K562 (cell line): Measurements from ENCODE around the gene EFEMP2. TPM values are rescaled to one million over a fixed set of nuclear protein-coding genes. Genes with fewer than 3 reads are reported as not detected.

Source experiments
- ATF4 ChIP-seq: fragments of 450-650 bp; formaldehyde crosslinking; IDR thresholded peaks from 2 replicates; pipeline ENCODE4 v1.4.0; 2022; ENCODE audit warnings: mild to moderate bottlenecking, moderate library complexity
- BHLHE40 ChIP-seq: IDR thresholded peaks from 2 replicates; pipeline ENCODE4 v1.6.1; 2011; ENCODE audit warnings: low read length, improper control_type of control experiment
- CBFB ChIP-seq: sonication (generic); formaldehyde crosslinking; IDR thresholded peaks from 2 replicates; pipeline ENCODE4 v1.4.0; 2020; ENCODE audit warnings: mild to moderate bottlenecking, missing genetic modification reagents
- CXXC5 ChIP-seq: fragments of 250-450 bp; sonication (Bioruptor Pico); IDR thresholded peaks from 2 replicates; pipeline ENCODE4 v1.8.0; 2022; ENCODE audit warnings: inconsistent platforms, mild to moderate bottlenecking, moderate library complexity
- E2F8 ChIP-seq: fragments of 450-650 bp; IDR thresholded peaks from 2 replicates; pipeline ENCODE4 v1.7.1; 2018; ENCODE audit warnings: mild to moderate bottlenecking, low read depth; ENCODE audit not compliant: partially characterized antibody
- EGR1 ChIP-seq: fragments of 450-650 bp; conservative IDR thresholded peaks from 2 replicates; pipeline ENCODE4 v1.6.1; 2017; ENCODE audit warnings: mild to moderate bottlenecking
- EZH2 ChIP-seq: IDR thresholded peaks from 2 replicates; pipeline ENCODE4 v1.6.1; 2012; ENCODE audit warnings: low read depth, mild to moderate bottlenecking, inconsistent platforms, low read length, borderline replicate concordance
- GATAD2A ChIP-seq: fragments of 450-650 bp; IDR thresholded peaks from 2 replicates; pipeline ENCODE4 v1.6.1; 2017
- HCFC1 ChIP-seq: IDR thresholded peaks from 2 replicates; pipeline ENCODE4 v1.6.1; 2012; ENCODE audit warnings: low read depth, low read length, improper control_type of control experiment
- KHSRP ChIP-seq: fragments of 450-650 bp; IDR thresholded peaks from 2 replicates; pipeline ENCODE4 v1.6.1; 2017
- MEIS2 ChIP-seq: fragments of 450-650 bp; IDR thresholded peaks from 2 replicates; pipeline ENCODE4 v1.6.1; 2014; ENCODE audit warnings: mild to moderate bottlenecking; ENCODE audit not compliant: partially characterized antibody
- NFATC3 ChIP-seq: fragments of 450-650 bp; IDR thresholded peaks from 2 replicates; pipeline ENCODE4 v1.6.1; 2017; ENCODE audit warnings: mild to moderate bottlenecking
- NFE2L1 ChIP-seq: fragments of 450-650 bp; IDR thresholded peaks from 2 replicates; pipeline ENCODE4 v1.6.1; 2016; ENCODE audit warnings: missing genetic modification characterization, low read depth, mild to moderate bottlenecking, missing compliant biosample characterization, moderate library complexity, borderline replicate concordance
- NFIX ChIP-seq: fragments of 250-450 bp; sonication (Bioruptor Pico); IDR thresholded peaks from 2 replicates; pipeline ENCODE4 v1.4.0; 2020; ENCODE audit warnings: low read depth, mild to moderate bottlenecking, moderate library complexity
- POLR2G ChIP-seq: fragments of 200-400 bp; formaldehyde crosslinking; IDR thresholded peaks from 2 replicates; pipeline ENCODE4 v1.6.1; 2017; ENCODE audit warnings: low read depth, mild to moderate bottlenecking, antibody characterized with exemption, low read length, moderate library complexity
- RBBP5 ChIP-seq: fragments of 200-600 bp; sonication (generic); IDR thresholded peaks from 2 replicates; pipeline ENCODE4 v1.6.1; 2012; ENCODE audit warnings: borderline replicate concordance, mild to moderate bottlenecking, low read length, control low read depth, inconsistent platforms; ENCODE audit not compliant: insufficient read depth, poor library complexity, severe bottlenecking
- SMARCB1 ChIP-seq: IDR thresholded peaks from 2 replicates; pipeline ENCODE4 v1.6.1; 2011; ENCODE audit warnings: improper control_type of control experiment, low read depth; ENCODE audit not compliant: insufficient read length
- SRSF3 ChIP-seq: fragments of 200-400 bp; formaldehyde crosslinking; IDR thresholded peaks from 2 replicates; pipeline ENCODE4 v1.6.1; 2016; ENCODE audit warnings: mild to moderate bottlenecking, low read length, moderate library complexity; ENCODE audit not compliant: insufficient read depth
- TCFL5 ChIP-seq: fragments of 250-450 bp; sonication (Bioruptor Pico); conservative IDR thresholded peaks from 2 replicates; pipeline ENCODE4 v1.6.1; 2021; ENCODE audit warnings: mild to moderate bottlenecking, moderate library complexity, matching md5 sums
- TFAM ChIP-seq: fragments of 250-450 bp; sonication (Bioruptor Pico); conservative IDR thresholded peaks from 2 replicates; pipeline ENCODE4 v1.5.0; 2021; ENCODE audit warnings: mild to moderate bottlenecking, moderate library complexity
- ZC3H8 ChIP-seq: fragments of 450-650 bp; IDR thresholded peaks from 2 replicates; pipeline ENCODE4 v1.6.1; 2017
- ZNF133 ChIP-seq: fragments of 250-450 bp; sonication (Bioruptor Pico); IDR thresholded peaks from 2 replicates; pipeline ENCODE4 v1.4.0; 2020; ENCODE audit warnings: mild to moderate bottlenecking
- ZNF780A ChIP-seq: fragments of 250-450 bp; sonication (Bioruptor Pico); IDR thresholded peaks from 2 replicates; pipeline ENCODE4 v1.5.0; 2021; ENCODE audit warnings: mild to moderate bottlenecking
- polyA plus RNA-seq, 8 experiments: library from polyadenylated mRNA; depleted of rRNA in 4 of 8; stranded (reverse) in 5 of 8; unstranded in 3 of 8; fragments of >200 nt; fragmentation: Nextera tagmentation in 2 of 8; fragmentation: Illumina TruSeq in 1 of 8; extraction: Ambion mirVana in 2 of 8; extraction: Trizol in 1 of 8; gene quantifications; 2 replicates each; pipeline versions ENCODE4 v1.2.1 to v1.2.3, GENCODE V29; 2011 to 2014; ENCODE audit warnings: inconsistent platforms in 1 of 8, missing spikeins in 1 of 8
- total RNA-seq, 7 experiments: library from RNA; depleted of rRNA in 6 of 7; stranded (reverse); fragments of >200 nt in 6 of 7; fragmentation: Illumina TruSeq in 2 of 7; extraction: Trizol in 2 of 7; gene quantifications; 2 replicates each; pipeline versions ENCODE4 v1.2.1 to v1.2.3, GENCODE V29; 2011 to 2021; ENCODE audit warnings: low replicate concordance in 1 of 7
- TF ChIP-seq, protein P1 (sequence below): IDR thresholded peaks from 2 replicates; pipeline ENCODE4 v1.6.1; 2011; ENCODE audit warnings: borderline replicate concordance, low read depth, mild to moderate bottlenecking, moderate library complexity, low read length; ENCODE audit not compliant: insufficient read depth, poor library complexity, severe bottlenecking

The EFEMP2 gene
- total and polyA plus RNA-seq, 9 of the 15 experiments (the other 6 are each of a cell fraction or from before 2014, with no cell fraction given), result 0.07 to 2.9 (median 0.69) TPM; not detected in 1

GRCh38 chr11:65888163-65888814 lies 15.7 kb upstream of the EFEMP2 start, which contains the start of gene FIBP (continued):
- TF ChIP-seq, protein P1, sequence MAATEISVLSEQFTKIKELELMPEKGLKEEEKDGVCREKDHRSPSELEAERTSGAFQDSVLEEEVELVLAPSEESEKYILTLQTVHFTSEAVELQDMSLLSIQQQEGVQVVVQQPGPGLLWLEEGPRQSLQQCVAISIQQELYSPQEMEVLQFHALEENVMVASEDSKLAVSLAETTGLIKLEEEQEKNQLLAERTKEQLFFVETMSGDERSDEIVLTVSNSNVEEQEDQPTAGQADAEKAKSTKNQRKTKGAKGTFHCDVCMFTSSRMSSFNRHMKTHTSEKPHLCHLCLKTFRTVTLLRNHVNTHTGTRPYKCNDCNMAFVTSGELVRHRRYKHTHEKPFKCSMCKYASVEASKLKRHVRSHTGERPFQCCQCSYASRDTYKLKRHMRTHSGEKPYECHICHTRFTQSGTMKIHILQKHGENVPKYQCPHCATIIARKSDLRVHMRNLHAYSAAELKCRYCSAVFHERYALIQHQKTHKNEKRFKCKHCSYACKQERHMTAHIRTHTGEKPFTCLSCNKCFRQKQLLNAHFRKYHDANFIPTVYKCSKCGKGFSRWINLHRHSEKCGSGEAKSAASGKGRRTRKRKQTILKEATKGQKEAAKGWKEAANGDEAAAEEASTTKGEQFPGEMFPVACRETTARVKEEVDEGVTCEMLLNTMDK, result peak; percentile 62
- TF ChIP-seq SMARCB1 (no peak), SRSF3 (no peak), NFE2L1 (tag) (no peak), KHSRP (no peak), EZH2 (no peak), TFAM (CRISPR knock-in tag) (no peak), RBBP5 (peak; percentile 85), NFIX (CRISPR knock-in tag) (no peak), EGR1 (peak; percentile 66), E2F8 (peak; percentile 87), CXXC5 (CRISPR knock-in tag) (peak; percentile 90), HCFC1 (peak; percentile 79), ZNF133 (CRISPR knock-in tag) (no peak), POLR2G (peak; percentile 97), TCFL5 (CRISPR knock-in tag) (no peak), CBFB (peak; percentile 76; the same call in 1 of the 2 replicates), BHLHE40 (peak; percentile 22; the same call in 1 of the 2 replicates), MEIS2 (no peak), GATAD2A (0 out of 2 replicates have a peak, but pooled peaks have one; percentile 37), NFATC3 (no peak), ZC3H8 (no peak), ATF4 (CRISPR knock-in tag) (0 out of 2 replicates have a peak, but pooled peaks have one; percentile 15), ZNF780A (CRISPR knock-in tag) (no peak)
